Body of pancreas (tissue), 4 donors: Measurements from ENCODE around the gene ASAP2.

Experiments
- POLR2A ChIP-seq, 3 donors: fragments of 450-650 bp; IDR thresholded peaks; one replicate each; pipeline ENCODE4 v1.6.1; 2016; ENCODE audit warnings: antibody characterized with exemption in 3 of 3, mild to moderate bottlenecking in 2 of 3
- TF ChIP-seq, protein P1 (sequence below), 7 experiments: fragments of 450-650 bp in 4 of 7; fragments of 200-600 bp in 3 of 7; sonication (generic) in 3 of 7; IDR thresholded peaks; one replicate each; pipeline ENCODE4 v1.5.1; 2016 to 2019; ENCODE audit warnings: antibody characterized with exemption in 7 of 7

DNA sequence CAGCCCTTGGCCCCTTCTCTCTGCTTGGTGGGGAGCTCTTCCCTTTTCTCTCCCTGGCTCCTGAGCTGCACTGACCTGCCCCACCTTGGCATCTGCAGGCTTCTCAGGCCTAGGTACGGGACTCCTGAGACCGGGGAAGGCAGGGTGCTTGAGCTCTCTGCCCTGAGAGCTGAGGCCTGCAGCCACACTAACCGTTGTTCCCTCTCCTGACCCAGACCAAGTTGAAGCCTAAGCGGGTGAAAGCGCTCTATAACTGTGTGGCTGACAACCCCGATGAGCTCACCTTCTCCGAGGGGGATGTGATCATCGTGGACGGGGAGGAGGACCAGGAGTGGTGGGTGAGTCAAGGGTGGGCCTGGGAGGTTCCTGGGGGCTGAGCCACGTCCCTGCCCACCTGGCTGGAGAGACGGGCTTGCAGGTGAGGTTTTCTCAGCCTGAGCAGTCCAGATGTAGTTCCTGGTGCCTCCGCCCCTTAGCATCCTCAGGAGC lies 194.5 kb downstream of the ASAP2 start:
- TF ChIP-seq, protein P1, sequence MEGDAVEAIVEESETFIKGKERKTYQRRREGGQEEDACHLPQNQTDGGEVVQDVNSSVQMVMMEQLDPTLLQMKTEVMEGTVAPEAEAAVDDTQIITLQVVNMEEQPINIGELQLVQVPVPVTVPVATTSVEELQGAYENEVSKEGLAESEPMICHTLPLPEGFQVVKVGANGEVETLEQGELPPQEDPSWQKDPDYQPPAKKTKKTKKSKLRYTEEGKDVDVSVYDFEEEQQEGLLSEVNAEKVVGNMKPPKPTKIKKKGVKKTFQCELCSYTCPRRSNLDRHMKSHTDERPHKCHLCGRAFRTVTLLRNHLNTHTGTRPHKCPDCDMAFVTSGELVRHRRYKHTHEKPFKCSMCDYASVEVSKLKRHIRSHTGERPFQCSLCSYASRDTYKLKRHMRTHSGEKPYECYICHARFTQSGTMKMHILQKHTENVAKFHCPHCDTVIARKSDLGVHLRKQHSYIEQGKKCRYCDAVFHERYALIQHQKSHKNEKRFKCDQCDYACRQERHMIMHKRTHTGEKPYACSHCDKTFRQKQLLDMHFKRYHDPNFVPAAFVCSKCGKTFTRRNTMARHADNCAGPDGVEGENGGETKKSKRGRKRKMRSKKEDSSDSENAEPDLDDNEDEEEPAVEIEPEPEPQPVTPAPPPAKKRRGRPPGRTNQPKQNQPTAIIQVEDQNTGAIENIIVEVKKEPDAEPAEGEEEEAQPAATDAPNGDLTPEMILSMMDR (IDR thresholded peaks at IDR 0.05), result no peak
- no peak for TF ChIP-seq POLR2A (IDR thresholded peaks at IDR 0.05)
